GM13976 (cell line): ENCODE measurements around the gene MICAL3.
A peak's percentile ranks its signal among the peaks of the same experiment; 100 is the strongest.

Experiments used
- DNase-seq: peaks from one replicate; pipeline ENCODE4 v3.0.0; 2012; ENCODE audit warnings: low spot score
- in situ Hi-C: fragments of 300-500 bp; cut with MboI; formaldehyde crosslinking; loops from one replicate; pipeline ENCODE4 v1.12.0; 2022; ENCODE audit warnings: low sequenced_read_pairs, mixed read lengths, inconsistent platforms; ENCODE audit not compliant: unreplicated experiment
- TF ChIP-seq, protein P1 (sequence below): IDR thresholded peaks from 2 replicates; pipeline ENCODE4 v1.5.1; 2012; ENCODE audit warnings: borderline replicate concordance, mild to moderate bottlenecking; ENCODE audit not compliant: insufficient read depth; ENCODE audit errors: extremely low read depth, missing control alignments, control extremely low read depth

The MICAL3 gene

DNA sequence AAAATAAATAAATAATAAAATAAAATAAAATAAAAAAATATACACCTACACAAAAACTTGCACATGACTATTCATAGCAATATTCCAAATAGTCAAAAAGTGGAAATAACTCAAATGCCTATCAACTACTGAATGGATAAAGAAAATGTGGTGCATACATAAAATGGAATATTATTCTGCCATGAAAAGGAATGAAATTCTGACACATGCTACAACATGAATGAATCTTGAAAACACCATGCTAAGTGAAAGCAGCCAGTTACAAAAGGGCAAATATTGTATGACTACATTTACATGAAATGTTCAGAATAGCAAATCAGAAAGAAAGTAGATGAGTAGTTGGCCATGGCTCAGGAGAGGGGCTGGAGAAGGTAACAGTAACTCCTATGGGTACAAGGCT, 46.3 kb downstream of the MICAL3 start:
- TF ChIP-seq, protein P1, sequence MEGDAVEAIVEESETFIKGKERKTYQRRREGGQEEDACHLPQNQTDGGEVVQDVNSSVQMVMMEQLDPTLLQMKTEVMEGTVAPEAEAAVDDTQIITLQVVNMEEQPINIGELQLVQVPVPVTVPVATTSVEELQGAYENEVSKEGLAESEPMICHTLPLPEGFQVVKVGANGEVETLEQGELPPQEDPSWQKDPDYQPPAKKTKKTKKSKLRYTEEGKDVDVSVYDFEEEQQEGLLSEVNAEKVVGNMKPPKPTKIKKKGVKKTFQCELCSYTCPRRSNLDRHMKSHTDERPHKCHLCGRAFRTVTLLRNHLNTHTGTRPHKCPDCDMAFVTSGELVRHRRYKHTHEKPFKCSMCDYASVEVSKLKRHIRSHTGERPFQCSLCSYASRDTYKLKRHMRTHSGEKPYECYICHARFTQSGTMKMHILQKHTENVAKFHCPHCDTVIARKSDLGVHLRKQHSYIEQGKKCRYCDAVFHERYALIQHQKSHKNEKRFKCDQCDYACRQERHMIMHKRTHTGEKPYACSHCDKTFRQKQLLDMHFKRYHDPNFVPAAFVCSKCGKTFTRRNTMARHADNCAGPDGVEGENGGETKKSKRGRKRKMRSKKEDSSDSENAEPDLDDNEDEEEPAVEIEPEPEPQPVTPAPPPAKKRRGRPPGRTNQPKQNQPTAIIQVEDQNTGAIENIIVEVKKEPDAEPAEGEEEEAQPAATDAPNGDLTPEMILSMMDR: no peak
- DNase-seq: no peak
- in situ Hi-C loops: no loop called here

DNA sequence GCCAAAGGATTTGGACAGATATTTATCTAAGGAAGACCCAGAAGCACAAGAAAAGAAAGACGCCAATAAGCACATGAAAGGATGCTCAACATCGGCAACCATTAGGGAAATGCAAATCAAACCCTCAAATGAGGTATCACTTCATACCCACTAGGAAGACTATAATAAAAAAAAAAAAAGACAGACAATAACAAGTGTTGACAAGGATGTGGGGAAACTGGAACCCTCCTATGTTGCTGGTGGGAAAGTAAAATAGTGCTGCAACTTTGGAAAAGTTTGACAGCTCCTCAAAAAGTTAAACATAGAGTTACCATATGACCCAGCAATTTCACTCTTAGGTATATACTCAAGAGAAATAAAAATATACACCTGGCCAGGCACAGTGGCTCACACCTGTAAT, 47.0 kb downstream of the MICAL3 start:
- TF ChIP-seq, protein P1: no peak
- no peak for DNase-seq
- in situ Hi-C loops: no loop called here

GRCh38 chr22:17976121-17976520, 48.2 kb downstream of the MICAL3 start:
- no peak for DNase-seq
- in situ Hi-C loops: no loop called here
- TF ChIP-seq, protein P1: no peak

DNA sequence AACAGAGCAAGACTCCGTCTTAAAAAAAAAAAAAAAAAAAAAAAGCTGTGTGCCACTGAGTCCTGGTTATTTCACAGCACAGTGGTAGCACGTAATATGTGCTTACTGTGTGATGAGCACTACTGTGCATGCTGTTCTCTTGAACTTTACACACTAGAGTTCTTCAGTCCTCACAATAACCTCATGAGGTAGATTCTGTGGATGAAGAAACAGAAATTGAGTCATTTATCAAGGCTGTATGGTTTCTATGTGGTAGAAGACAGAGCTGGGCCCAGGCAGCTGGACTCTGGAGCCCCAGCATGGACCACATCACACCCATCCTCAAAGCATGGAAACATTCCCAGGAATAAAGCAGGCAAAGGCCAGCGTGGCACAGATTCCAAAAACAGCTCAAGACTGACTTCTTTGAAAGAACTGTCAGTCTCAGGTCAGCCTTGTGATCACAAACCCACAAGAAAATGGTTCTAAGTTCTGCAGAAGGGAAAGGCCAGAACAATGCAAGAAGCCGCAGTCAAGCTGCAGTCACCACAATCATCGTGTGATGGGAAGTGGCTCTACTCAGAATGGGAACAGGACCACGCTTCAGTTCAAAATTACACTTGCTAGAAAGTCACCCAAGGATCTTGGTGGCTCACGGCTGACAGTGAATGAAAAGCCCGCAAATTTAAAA, 49.5 kb downstream of the MICAL3 start:
- in situ Hi-C loops: no loop called here
- DNase-seq: peak; percentile 78
- TF ChIP-seq, protein P1: no peak

DNA sequence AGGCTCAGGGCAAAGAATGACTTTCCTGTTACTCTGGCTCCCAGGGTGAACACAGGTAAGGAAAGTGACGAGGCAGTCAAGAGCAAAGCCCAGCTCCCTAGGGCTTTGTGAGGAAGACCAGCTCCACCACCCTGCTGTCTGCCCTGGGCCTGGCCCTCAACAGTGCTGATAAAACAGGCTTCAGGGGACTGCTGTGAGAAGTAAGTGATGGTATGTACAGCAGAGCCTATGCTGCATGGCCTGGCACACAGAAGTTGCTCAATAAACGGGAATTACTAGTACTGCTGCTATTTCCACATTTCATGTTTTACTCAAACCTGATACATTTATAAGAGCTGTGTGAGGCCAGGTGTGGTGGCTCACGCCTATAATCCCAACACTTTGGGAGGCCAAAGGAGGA, 50.3 kb downstream of the MICAL3 start:
- in situ Hi-C loops: no loop called here
- no peak for DNase-seq
- TF ChIP-seq, protein P1: no peak

DNA sequence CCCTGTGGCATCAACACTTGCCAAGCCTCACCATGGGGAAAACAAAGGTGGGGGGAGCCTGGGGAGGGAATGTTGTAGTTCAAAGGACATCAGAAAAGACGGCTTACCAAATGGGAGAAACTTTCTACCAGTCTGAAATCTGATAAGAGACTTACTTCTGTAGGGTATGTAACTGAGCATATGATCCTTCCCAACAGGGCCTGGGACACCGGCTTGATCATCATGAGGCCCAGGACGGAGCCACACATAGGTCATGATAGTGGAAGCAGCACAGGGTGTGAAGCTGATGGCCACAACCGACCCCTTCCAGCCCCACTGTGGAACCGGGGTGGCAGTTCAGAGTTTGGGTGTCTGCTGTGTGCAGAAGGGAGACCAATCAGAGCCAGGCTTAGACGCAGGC, 51.1 kb downstream of the MICAL3 start:
- TF ChIP-seq, protein P1: no peak
- no peak for DNase-seq
- in situ Hi-C loops: no loop called here

GRCh38 chr22:17972385-17973191, 51.8 kb downstream of the MICAL3 start:
- DNase-seq: no peak
- in situ Hi-C loops: no loop called here
- TF ChIP-seq, protein P1: no peak
